ENCODE results near the gene MEN1.
"Not testable (repeated sequence)": the region's sequence is repeated elsewhere in the genome, so short reads cannot be mapped to it uniquely, and the experiment has no call there.

Gene MEN1

DNA sequence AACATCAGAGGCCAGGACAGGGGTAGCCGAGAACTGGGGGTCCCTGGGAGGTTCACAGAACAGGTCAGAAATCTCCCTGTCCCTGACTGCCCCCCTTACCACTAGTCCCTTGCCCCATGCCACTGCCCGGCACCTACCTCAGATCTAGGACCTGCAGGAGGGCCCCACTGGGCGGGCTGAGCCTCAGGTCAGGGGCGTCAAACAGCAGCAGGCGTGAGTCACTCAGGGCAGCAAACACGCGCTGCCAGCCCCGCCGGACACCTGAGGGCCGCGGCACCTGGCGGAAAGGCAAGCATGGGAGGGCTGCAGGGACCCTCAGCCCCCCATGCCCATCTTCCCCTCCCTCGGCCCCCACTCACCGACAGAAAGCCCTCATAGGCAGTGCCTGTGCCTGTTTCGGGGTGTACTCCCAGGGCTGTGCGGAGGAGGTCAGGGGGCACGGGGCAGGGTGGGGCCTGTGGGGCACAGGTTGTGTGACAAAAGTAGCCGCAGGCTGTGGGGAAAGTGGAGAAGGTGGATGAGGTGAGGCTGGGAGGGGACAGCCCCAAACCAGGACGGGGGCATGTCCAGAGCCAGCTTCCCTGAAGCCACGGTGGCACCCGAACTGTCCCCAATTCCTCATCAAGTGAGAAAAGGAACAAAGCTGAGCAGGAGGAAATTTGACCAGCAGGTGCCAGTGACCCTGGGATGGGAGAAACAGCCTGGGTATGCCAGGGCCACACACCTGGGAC, 22.3 kb upstream of the MEN1 start:
- DNase-seq (ENCODE audit: low spot score): no peak

DNA sequence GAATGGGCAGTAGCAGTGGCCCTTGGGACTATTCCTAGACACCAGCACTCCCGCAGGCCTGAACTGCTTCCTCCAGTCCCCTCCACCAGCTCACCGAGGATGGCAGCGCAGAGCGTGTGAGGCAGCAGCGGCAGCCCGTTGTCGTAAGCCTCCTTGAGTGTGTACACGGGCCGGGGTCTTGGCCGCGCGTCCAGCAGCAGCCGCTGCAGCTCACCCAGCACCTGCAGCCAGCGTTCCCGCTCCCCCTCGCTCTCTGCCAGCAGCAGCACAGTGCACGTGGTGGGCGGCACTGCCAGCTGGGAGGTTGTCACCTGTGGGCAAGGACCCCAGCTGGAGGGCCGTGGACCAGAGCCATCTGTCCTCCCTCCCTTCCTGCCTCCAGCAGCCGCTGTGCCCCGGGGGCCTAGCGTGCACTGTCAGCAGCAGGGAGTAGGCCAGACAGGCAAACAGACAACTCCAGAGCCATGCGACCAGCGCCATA, 21.1 kb upstream of the MEN1 start:
- DNase-seq (ENCODE audit: low spot score): no peak

DNA sequence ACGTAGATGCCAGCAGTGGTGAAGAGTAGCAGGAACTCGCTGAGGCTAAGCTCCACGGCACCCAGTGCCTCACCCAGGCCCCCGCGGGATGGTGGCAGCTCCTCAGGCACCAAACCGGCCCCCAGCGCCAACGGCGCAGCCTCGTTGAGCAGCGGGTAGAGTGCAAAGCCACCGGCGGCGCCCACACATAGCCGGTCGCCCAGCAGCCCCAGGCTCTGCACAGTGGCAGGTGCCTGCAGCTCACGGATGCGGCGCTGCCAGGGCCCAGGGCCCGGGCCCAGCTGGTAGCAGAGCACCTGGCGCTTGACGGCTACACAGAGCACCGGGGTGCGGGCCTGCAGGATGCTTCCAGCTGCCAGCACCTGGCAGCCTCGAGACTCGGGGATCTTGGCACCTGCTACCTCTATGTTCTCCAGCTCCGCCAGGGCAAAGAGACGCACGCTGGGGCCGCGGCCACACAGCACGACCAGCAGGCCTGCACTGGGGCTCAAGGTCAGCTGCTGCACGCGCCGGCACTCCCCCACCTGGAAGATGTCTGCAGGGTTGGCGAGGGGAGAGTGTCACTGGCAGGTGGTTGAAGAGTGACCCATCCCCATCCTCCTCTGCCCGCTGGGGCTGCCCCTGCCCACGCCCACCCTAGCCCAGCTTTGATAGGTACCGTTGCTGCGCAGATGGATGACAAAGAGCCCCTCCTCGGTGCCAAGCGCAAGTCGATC, 19.3 kb upstream of the MEN1 start:
- no peak for DNase-seq (ENCODE audit: low spot score)

DNA sequence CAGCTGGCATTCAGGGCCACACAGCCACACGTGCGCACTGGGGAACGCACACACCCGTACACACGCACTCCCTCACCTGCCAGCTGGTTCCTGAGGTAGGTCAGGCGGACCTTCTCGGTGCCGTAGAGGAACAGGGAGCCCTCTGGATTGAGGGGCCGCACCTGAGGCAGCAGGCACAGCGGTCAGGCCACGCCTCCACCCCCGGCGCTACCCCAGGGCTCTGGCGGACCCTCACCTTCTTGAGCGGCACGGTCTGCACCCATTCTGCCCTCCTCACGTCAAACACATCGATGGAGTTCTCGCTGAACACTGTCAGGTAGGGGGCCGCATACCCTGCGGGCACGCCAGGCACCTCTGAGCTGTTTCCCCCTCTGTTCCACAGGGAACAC, 17.1 kb upstream of the MEN1 start:
- no peak for DNase-seq (ENCODE audit: low spot score)

DNA sequence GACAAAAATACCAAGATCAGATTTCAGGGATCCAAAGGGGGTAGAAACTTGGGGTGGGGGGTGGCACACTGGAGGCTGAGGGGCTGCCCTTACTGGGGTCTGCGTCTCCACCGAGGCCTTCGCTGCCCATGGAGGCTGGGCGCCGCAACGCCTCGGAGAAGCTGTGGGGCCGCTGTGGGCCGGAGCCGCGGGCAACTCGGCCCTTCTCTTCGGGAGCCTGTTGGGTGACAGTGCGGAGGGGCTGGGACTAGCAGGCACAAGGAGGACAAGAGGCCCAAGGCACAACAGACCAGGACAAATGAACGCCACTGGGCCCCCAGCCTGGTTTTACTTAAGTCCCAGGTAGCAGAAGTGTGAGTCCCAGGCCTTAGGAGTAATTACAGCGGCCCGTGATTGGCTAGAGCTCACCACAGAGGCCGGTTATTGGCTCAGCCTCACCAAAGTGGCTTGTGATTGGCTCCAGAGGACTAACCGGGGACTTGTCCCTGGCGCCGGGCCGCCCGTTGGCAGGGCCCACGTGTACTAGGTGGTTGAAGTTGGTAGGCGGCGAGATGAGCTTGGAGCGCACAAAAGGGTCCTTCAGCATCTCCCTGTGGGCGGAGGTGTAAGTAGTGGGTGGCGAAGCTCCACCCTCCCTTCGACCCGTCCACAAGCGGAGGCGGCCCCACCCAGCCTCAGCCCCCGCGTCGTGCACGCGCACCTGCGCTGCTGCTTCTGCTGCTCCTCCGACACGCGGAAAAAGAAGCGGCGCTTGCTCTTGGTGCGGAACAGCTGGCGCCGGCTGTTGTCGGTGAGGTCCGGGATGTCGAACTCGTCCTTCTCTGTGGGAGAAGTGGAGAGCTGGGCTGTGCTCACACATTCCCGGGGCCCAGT, 16.5 kb upstream of the MEN1 start:
- no peak for DNase-seq (ENCODE audit: low spot score)

DNA sequence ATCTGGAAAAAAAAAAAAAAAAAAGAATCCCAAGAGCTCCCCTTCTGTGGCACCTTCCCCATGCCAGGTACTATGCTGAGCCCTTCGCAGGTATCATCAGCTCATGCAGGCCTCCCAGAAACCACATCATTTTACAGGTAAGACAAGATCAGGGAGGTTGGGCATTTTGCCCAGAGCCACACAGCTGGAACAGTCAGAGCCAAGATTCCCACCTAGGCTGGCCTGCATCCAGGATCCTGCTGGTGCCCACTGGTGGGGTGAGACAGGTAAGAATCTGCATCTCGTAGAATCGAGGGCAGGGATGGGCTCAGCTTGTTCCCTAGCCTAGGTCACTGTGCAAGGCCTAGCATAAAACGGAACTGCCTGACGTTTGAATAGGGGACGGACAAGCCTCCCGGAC, 15.7 kb upstream of the MEN1 start:
- DNase-seq (ENCODE audit: low spot score): no peak

DNA sequence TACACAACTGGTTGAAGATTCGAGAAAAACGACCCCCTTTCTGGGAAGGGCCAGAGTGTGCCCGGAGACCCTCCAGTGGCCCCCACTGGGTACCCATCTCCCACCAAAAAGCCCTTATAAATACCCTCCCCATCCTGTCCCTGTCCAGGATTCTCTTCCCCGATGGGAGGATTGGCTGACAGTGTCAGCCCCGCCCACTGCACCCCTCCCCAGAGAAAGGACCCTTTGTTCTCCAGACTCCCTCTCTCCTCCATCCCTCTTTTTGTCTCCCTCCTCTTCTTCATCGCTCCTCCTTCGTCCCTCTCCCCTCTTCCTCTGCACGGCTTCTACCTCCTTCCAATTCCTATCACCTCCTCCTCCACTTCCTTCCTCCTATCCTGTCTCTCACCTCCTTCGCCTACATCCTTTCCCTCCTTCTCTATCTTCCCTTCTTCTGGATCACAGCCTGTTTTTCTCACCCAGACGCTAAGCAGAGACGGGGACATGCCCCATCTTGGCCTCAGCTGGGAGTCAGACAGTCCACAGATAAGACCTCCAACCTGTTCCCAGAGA, 13.3 kb upstream of the MEN1 start:
- no peak for DNase-seq (ENCODE audit: low spot score)

DNA sequence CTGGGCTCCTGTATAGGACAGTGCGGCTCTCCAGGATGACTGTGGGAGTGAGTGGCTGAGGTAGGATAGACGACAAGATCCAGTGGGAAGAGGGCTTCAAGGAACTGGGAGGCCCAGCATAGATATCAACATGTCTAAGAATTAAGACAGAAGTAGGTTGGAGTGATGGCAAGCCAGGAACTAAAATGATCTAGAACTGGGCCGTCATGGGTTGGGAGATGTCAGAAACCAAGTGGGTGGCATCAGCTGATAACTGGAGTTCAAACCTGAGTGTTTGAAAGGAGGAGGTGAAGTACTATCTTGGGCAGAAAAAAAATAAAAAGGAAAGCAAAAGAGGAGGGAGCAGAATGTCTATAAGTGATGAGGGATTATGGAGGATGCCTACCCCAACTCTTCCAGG, 7.1 kb upstream of the MEN1 start:
- DNase-seq (ENCODE audit: low spot score): no peak

DNA sequence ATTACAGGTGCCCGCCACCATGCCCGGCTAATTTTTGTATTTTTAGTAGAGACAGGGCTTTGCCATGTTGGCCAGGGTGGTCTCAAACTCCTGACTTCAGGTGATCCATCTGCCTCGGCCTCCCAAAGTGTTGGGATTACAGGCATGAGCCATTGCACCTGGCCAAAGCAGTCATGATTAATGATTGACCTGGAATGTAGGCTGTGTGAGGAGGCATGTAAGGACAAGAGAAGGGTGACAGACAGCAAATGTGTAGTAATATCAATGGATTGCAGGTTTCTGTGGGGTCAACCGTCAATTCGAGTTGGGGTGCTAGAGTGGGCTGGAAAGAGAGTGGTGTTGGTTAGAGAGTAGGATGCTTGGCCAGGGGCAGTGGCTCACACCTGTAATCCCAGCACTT, 5.1 kb upstream of the MEN1 start:
- DNase-seq (ENCODE audit: low spot score): not testable (repeated sequence)

DNA sequence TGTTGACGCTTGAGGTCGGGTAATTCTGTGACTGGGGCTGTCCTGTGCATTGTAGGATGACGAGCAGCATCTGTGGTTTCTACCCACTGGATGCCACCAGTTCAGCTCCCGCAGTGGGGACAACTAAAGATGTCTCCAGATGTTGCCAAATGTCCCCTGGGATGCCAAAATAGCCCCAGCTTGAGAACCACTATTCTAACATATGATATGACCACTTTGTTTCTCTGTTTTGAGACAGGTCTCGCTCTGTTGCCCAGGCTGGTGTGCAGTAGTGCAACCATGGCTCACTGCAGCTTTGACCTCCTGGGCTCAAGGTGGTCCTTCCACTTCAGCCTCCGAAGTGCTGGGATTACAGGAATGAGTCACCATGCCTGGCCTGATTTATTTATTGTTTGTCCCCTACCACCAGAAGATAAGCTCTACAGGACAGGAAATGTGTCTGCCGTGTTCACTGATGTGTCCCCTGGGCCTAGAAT, 4.4 kb upstream of the MEN1 start:
- DNase-seq (ENCODE audit: low spot score): no peak

DNA sequence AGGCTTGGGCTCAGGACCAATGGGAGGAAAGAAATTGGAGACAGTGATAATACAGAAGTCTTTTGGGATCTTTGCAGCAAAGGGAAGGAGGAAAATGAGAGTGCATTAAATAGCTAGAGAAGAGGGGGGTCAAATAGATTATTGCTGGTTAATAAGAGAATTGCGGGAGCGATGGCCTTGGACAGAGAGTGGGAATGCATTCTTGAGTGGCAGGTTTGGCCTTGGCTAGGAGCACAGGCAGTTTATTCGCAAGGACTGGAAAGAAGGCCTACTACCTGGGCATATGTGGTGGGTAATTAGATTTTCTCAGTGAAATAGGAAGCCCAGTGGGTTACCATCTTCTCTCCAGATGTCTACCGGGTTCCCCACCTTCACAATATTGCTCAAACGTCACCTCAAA, 3.5 kb upstream of the MEN1 start:
- no peak for DNase-seq (ENCODE audit: low spot score)

DNA sequence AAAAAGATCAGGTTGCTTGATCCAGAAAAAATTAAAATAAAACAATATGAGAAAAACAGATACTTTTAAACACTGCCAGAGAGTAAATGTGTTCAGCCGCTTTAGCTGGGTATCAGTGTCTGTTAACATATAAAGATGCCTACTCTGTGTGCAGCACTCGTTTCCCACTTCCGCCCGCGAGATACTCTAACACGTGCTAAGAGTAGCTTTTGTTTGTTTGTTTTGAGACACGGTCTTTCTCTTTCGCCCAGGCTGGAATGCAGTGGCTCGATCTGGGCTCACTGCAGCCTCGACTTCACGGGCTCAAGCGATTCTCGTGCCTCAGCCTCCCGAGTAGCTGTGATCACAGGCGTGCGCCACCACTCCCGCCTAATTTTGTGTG, 531 bp upstream of the MEN1 start:
- DNase-seq (ENCODE audit: low spot score): no peak

DNA sequence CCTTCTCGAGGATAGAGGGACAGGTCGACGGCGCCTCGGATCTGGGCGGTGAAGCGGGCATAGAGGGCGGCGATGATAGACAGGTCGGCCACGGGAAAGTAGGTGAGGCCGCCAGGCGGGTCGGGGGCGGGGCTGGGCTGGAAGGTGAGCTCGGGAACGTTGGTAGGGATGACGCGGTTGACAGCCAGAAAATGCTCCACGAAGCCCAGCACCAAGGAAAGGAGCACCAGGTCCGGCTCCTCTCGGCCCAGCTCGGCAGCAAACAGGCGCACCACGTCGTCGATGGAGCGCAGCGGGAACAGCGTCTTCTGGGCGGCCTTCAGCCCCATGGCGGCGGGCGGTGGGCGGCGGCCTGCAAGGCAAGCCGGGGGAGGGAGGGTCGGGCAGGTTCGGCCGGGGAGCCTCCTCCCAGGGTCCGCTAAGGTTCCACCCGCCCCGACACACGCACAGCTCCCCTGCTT, 540 bp downstream of the MEN1 start:
- no peak for DNase-seq (ENCODE audit: low spot score)

DNA sequence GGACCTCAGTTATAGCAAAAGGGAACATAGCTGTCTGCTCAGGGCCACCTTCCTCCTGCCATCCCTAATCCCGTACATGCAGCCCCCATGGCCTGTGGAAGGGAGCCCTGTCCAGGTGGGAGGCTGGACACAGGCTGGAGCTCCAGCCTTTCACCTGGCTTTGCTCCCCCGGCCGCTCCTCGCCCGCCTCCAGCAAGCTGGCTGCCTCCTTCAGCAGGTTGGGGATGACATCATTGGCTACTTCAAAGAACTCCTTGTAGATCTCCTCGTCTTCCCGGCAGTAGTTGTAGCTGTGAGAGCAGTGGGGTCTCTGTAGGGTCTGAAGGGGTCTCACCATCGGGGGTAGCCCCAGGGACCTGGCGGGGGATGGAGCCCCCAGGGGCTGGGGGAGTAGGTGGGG, 4.9 kb downstream of the MEN1 start:
- DNase-seq (ENCODE audit: low spot score): no peak

DNA sequence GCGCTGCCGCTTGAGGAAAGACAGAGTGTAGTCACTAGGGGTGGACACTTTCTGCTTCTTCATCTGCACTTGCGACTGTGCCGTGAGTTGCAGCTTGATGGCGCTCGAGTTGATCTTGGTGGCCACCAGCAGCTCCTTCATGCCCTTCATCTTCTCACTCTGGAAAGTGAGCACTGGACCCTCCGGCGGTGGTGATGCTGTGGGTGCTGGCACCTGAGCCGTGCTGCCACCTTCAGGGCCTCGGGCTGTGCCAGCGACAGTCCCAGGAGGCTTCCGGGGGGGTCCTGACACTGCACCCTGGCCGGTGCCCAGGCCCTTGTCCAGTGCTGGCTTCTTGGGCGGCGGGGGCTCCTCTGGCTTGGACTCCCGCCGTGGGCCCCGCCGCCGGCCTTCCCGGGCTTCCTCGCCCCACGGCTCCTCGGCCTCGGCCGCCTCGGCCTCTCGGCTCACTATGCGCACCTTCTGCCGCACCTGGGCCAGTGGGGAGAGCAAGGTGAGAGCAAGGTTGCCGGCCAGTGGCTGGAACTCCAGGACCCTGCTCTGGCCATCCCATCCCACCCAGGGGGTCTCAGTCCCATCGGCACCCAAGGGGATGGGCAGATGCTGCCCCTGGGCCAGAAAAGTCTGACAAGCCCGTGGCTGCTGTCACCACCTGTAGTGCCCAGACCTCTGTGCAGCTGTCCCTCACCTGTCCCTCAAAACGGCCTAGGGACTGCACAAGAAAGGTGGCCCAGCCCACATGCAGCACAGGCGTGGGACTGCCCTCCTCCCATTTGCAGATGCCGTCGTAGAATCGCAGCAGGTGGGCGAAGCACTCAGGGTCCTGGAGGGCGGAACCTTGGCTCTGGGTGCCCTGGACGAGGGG, 5.8 kb downstream of the MEN1 start:
- DNase-seq (ENCODE audit: low spot score): no peak

DNA sequence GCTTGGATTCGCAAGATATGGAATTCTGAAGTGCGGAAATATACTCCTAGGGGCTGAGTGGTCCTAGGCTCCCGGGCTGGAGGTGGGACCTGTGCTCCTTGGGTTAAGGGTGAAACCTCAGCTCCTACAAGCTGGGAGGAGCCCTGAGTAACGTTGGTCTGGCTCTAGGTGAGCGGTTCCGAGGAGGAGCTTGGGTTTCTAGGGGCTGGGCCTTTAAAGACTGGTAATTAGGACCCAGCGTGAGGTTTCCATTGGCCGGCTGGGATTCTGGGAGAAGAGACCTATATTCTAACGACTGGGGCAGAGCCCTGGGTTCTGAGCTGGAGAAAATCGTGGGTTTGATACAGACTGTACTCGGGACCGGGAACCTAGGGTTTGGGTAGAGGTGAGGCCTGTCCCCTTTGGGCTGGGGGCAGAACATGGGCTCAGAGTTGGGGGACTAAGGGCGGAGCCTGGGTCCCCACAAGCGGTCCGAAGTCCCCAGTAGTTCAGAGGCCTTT, 6.5 kb downstream of the MEN1 start:
- DNase-seq (ENCODE audit: low spot score): no peak

DNA sequence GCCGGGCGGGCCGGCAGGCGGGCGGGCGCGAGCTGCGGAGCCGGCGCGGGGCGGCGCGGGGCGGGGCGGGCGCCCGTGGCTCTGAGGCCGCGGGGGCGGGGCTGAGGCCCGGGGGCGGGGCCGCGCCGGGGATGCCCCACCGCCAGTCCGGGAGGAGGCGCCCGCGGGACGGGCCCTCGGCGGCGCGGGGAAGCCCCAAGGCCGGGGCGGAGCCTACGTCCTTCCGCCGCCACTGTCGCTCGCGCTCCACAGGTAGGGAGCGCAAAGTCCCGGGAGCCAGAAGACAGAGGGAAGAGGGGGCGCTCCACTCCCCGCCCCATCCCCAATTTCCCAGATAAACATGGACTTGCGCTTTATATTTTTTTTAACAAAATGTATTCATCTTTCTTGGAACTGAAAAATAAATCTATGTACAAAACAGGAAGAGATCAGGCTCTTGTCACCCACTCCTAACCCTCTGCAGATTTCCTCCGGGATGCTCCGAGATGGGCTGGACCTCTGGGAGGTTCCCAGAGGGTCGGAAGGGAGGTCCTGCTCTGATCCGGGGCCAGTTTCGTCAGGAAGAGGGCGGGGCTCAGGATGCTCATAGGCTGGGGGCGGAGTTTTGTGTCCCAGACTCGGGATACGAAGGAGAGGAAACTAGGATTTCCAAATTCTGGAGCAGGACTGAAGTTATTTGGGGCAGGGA, 7.0 kb downstream of the MEN1 start, which contains the start of gene MAP4K2:
TSS of gene MAP4K2 (minus strand) at position 57 of the 688 bp plus-strand sequence. CDS start 65 bp downstream, outside the sequence.
- DNase-seq (ENCODE audit: low spot score): peak; percentile 88

DNA sequence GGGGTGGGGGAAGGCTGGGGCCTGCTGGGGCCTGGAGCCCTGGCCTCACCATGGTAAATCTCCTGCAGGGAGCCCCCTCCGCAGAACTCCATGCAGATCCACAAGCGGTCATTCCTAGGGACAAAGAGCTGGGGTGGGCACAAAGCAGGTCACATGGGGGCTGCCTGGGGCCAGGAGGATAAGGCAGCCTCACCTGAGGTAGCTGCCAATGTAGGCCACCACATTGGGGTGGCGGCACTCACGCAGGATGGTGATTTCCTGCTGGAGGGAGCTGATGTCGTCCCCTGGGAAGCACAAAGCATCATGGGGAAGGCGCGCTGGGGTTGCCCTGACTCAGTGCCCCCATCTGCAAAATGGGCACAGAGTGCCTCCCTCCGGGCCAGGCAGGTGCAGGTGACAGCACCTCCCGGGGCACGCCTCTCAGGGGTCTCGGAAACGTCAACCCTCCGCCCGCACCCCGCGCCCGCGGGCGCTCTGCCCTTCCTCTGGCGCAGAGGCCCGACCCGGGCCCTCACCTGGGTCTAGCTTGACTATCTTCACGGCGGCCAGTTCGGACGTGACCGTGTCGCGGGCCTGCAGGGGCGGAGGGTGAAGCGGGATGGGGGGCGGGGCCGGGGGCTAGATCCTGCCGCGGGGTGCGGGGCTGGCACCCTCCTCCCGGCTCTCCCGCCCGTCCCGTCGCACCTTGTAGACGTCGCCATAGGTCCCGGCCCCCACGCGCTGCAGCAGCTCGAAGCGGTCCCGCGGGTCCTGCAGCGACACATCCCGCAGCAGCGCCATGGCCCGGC, 7.8 kb downstream of the MEN1 start:
- no peak for DNase-seq (ENCODE audit: low spot score)

DNA sequence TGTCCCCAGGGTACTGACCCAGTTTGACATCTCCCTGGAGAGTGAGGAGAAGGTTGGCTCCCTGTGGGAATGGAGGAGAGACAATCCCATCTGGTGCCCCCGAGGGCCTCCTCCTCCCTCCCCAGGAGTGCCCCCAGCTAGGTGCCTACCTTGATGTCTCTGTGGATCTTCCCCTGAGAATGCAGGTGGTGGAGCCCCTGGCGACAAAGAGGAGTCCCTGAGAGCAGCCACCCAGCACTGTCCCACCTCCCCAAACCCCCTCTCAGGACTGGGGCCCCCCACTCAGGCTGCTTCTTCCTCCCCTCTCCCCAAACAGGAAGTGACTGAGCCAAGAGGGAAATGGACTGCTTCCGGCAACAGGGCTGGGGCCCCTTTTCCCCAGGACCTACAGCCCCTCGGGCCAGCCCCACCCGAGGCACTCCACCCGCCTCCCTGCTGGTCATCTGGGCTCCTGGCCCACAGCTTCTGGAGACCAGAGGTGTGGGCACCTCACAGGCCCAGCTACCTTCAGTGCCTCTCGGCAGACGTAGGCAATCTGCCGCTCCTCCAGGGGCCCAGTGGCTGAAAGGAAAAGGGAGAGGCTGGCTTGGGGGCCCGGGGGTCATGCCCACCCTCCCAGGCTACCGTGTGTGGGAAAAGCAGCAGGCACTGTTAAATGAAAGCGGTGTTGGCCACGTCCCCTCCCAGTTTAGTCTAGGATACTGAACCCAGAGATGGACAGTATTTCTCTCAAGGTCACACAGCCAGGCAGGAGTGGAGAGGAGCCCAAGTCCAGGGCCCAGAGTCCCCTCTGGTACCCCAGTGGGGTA, 8.6 kb downstream of the MEN1 start:
- DNase-seq (ENCODE audit: low spot score): no peak

All from globus pallidus (tissue), 1 donor.